Testis (tissue), 2 donors: Measurements from ENCODE around the gene CACNA1S.

Experiments used
- CTCF ChIP-seq, 3 experiments: fragments of 450-650 bp in 2 of 3; fragments of 200-600 bp in 1 of 3; sonication (generic) in 1 of 3; IDR thresholded peaks; one replicate each; pipeline ENCODE4 v1.5.1; 2016 to 2019; ENCODE audit warnings: antibody characterized with exemption in 3 of 3, mild to moderate bottlenecking in 2 of 3, moderate library complexity in 1 of 3
- POLR2A ChIP-seq: fragments of 450-650 bp; IDR thresholded peaks from one replicate; pipeline ENCODE4 v1.6.1; 2017; ENCODE audit warnings: antibody characterized with exemption, mild to moderate bottlenecking, moderate library complexity

GRCh38 chr1:201108614-201109013 lies 3.6 kb downstream of the CACNA1S start:
- no peak for TF ChIP-seq CTCF (IDR thresholded peaks at IDR 0.05)
- no peak for TF ChIP-seq POLR2A
